Ishikawa (cell line): Measurements from ENCODE around the gene PRDM16.

Experiments used
- RAD21 ChIP-seq: IDR thresholded peaks from 2 replicates; pipeline ENCODE4 v1.6.1; 2012; ENCODE audit warnings: low read depth
- YY1 ChIP-seq: IDR thresholded peaks from 2 replicates; pipeline ENCODE4 v1.6.1; 2012; ENCODE audit warnings: low read depth

DNA sequence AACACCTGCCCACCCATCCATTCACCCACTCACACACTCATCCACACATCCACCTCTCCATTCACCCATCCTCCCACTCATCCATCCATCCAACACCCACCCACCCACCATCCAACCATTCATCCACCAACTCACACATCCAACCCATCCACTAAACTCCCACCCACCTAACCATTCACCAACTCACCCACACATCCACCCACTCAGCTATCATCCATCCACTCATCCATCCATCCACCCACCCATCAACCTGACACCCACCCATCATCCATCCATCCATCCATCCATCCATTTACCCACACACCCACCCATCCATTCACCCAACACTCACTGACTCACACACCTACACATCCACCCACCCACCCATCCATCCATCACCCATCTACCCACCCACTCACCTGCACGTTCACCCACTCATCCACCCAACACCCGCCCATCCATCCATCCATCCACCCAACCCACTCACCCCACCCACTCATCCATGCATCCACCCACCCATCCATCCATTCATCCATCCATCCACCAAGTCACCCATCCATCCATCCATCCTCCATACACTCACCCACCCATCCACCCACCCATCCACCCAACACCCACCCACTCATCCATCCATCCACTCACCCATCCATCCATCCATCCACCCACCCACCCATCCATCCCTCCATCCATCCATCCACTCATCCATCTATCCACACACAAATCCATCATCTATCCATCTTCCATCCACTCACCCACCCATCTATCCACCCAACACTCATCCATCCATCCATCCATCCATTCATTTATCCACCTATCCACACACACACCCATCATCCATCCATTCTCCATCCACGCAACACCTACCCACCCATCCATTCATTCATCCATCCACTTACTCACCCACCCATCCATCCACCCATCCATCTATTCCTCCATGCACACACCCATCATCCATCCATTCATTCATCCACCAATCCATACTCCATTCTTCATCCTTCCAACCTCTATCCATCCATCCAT, 17.4 kb upstream of the PRDM16 start:
- TF ChIP-seq RAD21 = no peak
- TF ChIP-seq YY1 = no peak
